ENCODE data around the gene BLCAP. TPM values are rescaled to one million over a fixed set of nuclear protein-coding genes. Genes with fewer than 3 reads are reported as not detected.
"Not testable (repeated sequence)": the region's sequence is repeated elsewhere in the genome, so short reads cannot be mapped to it uniquely, and the experiment has no call there.

The BLCAP gene
- total RNA-seq, 2 experiments from 2014 or later: 14.2 to 16.2 TPM

GRCh38 chr20:37500311-37500710 is 27.4 kb downstream of the BLCAP start:
- no peaks in the 10 kb centered on the region for H3K27me3 Mint-ChIP-seq (ENCODE audit: low read depth)
- no peaks in the 10 kb centered on the region for H3K9me3 Mint-ChIP-seq
- peaks cover 1% of the 10 kb centered on the region for H3K36me3 Mint-ChIP-seq (ENCODE audit: low read depth)
- H3K4me1 Mint-ChIP-seq (ENCODE audit: low read depth): no peaks in the 10 kb centered on the region
- intact Hi-C loops (cut with micrococcal nuclease): no loop called here
- no peak overlapping the region for H3K4me3 Mint-ChIP-seq
- DNase-seq: no peak
- CTCF ChIA-PET: no interaction called here
- no peak overlapping the region for H3K27ac Mint-ChIP-seq

DNA sequence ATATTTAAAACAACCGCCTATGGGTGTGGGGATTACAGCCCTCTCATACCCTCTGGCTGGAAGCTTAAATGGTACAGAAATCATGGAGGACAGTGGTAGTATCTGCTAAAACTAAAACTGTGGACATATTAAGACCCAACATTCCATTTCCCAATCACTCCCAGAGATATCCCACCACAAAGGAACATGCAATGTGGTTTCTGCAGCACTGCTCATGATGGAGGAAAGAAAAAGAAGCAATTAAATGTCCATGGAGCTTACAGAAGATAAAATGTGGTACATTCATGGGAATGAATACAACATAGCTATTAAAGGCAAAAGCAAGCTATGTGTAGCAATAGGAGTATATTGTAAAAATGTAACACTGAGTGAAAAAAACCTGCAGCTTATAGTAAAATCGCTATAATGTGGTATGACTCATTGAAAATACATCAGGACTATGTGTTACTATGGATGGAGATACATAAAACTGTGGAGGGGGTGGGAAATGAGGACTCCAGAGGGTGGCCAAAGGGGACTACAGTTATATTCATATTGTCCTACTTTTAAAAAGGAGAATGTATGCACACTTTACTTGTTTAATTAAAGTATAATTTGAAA is 29.5 kb downstream of the BLCAP start:
- Mint-ChIP-seq H3K9me3 (no peaks in the 10 kb centered on the region), H3K27me3 (ENCODE audit: low read depth) (no peaks in the 10 kb centered on the region), H3K4me1 (ENCODE audit: low read depth) (no peaks in the 10 kb centered on the region), H3K4me3 (no peak overlapping the region), H3K27ac (no peak overlapping the region), H3K36me3 (ENCODE audit: low read depth) (peaks cover 1% of the 10 kb centered on the region)
- intact Hi-C loops (cut with micrococcal nuclease): no loop called here
- CTCF ChIA-PET: interaction anchor here (0.5 kb wide), 1 partner anchor 481 kb away, joined by 3 read pairs; no protein-coding TSS in a partner anchor
- DNase-seq: no peak

- H3K36me3 Mint-ChIP-seq (ENCODE audit: low read depth): peaks cover 4% of the 10 kb centered on the region
- H3K4me1 Mint-ChIP-seq (ENCODE audit: low read depth): no peaks in the 10 kb centered on the region
- no peaks in the 10 kb centered on the region for H3K27me3 Mint-ChIP-seq (ENCODE audit: low read depth)
- intact Hi-C loops (cut with micrococcal nuclease): no loop called here
- no peak overlapping the region for H3K27ac Mint-ChIP-seq
- no peaks in the 10 kb centered on the region for H3K9me3 Mint-ChIP-seq
- CTCF ChIA-PET: interaction anchor here (0.6 to 1.1 kb wide), 2 partner anchors 40 to 804 kb away, joined by 3 to 5 read pairs; no protein-coding TSS in a partner anchor
- no peak overlapping the region for H3K4me3 Mint-ChIP-seq
- DNase-seq: no peak
Observed at GRCh38 chr20:37494796-37495195, 32.9 kb downstream of the BLCAP start.

DNA sequence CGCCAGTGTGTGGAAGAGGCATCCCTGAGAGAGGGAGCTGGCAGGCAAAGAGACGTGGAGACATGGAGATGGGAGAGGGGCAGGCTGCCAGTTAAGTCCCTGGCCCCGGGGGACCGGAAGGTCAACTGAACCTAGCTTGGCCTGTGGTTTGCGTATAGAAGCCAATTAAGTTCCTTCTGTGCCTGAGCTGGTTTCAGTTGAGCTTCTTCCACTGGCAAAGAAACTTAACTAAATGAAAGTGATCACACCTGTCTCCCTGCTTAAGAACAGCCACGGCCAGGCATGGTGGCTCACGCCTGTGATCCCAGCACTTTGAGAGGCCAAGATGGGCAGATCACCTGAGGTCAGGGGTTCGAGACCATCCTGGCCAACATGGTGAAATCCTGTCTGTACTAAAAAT is 33.4 kb downstream of the BLCAP start:
- CTCF ChIA-PET: interaction anchor here (1.1 kb wide), 1 partner anchor 40 kb away, joined by 5 read pairs; no protein-coding TSS in a partner anchor
- no peaks in the 10 kb centered on the region for H3K9me3 Mint-ChIP-seq
- DNase-seq: no peak
- H3K27ac Mint-ChIP-seq: no peak overlapping the region
- peaks cover 4% of the 10 kb centered on the region for H3K36me3 Mint-ChIP-seq (ENCODE audit: low read depth)
- no peaks in the 10 kb centered on the region for H3K4me1 Mint-ChIP-seq (ENCODE audit: low read depth)
- intact Hi-C loops (cut with micrococcal nuclease): no loop called here
- H3K4me3 Mint-ChIP-seq: no peak overlapping the region
- no peaks in the 10 kb centered on the region for H3K27me3 Mint-ChIP-seq (ENCODE audit: low read depth)

- CTCF ChIA-PET: no interaction called here
Observed at GRCh38 chr20:37492945-37493344, 34.7 kb downstream of the BLCAP start.

DNA sequence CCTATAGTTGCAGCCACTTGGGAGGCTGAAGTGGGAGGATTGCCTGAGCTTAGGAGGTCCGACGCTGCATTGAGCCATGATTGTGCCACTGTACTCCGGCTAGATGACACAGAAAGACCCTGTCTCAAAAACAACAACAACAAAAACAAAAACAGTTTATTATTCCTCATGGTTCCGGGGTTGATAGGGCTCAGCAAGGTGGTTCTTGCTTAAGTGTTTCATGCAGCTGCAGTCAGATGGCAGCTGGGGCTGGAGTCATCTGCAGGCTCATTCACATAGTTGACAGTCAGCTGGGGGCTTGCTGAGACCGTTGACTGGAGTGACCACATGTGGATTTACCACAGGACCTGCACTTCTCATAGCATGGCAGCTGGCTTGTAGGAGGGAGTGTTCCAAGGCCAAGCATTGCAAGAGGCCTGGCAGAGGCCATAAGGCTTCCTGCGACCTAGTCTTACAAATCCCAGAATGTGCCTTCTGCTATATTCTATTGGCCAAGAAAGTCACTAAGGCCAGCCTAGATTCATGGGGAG is 35.5 kb downstream of the BLCAP start:
- DNase-seq: no peak
- CTCF ChIA-PET: interaction anchor here (0.6 kb wide), 1 partner anchor 518 kb away, joined by 3 read pairs; no protein-coding TSS in a partner anchor
- H3K27me3 Mint-ChIP-seq (ENCODE audit: low read depth): peaks cover 2% of the 10 kb centered on the region
- H3K4me1 Mint-ChIP-seq (ENCODE audit: low read depth): no peaks in the 10 kb centered on the region
- intact Hi-C loops (cut with micrococcal nuclease): no loop called here
- no peak overlapping the region for H3K27ac Mint-ChIP-seq
- no peaks in the 10 kb centered on the region for H3K9me3 Mint-ChIP-seq
- H3K36me3 Mint-ChIP-seq (ENCODE audit: low read depth): peaks cover 3% of the 10 kb centered on the region
- no peak overlapping the region for H3K4me3 Mint-ChIP-seq

More at GRCh38 chr20:37492945-37493344, 34.7 kb downstream of the BLCAP start:
- no peaks in the 10 kb centered on the region for H3K4me1 Mint-ChIP-seq (ENCODE audit: low read depth)
- H3K27me3 Mint-ChIP-seq (ENCODE audit: low read depth): no peaks in the 10 kb centered on the region
- peaks cover 3% of the 10 kb centered on the region for H3K36me3 Mint-ChIP-seq (ENCODE audit: low read depth)
- intact Hi-C loops (cut with micrococcal nuclease): no loop called here
- DNase-seq: no peak
- no peak overlapping the region for H3K4me3 Mint-ChIP-seq
- no peak overlapping the region for H3K27ac Mint-ChIP-seq
- no peaks in the 10 kb centered on the region for H3K9me3 Mint-ChIP-seq

- no peak for DNase-seq
- Mint-ChIP-seq H3K27me3 (ENCODE audit: low read depth) (peaks cover 2% of the 10 kb centered on the region), H3K4me3 (no peak overlapping the region), H3K9me3 (no peaks in the 10 kb centered on the region), H3K27ac (no peak overlapping the region), H3K36me3 (ENCODE audit: low read depth) (peaks cover 3% of the 10 kb centered on the region), H3K4me1 (ENCODE audit: low read depth) (no peaks in the 10 kb centered on the region)
- intact Hi-C loops (cut with micrococcal nuclease): no loop called here
- CTCF ChIA-PET: interaction anchor here (0.9 kb wide), 1 partner anchor 242 kb away, joined by 3 read pairs; no protein-coding TSS in a partner anchor
Observed at GRCh38 chr20:37490663-37491350, 36.9 kb downstream of the BLCAP start.

- CTCF ChIA-PET; intact Hi-C loops (cut with micrococcal nuclease); H3K4me3 Mint-ChIP-seq; H3K27ac Mint-ChIP-seq; H3K36me3 Mint-ChIP-seq (ENCODE audit: low read depth); DNase-seq; H3K4me1 Mint-ChIP-seq (ENCODE audit: low read depth); H3K9me3 Mint-ChIP-seq: not testable (repeated sequence)
- peaks cover 10% of the 10 kb centered on the region for H3K27me3 Mint-ChIP-seq (ENCODE audit: low read depth)
Observed at GRCh38 chr20:37486209-37486608, 41.5 kb downstream of the BLCAP start.

DNA sequence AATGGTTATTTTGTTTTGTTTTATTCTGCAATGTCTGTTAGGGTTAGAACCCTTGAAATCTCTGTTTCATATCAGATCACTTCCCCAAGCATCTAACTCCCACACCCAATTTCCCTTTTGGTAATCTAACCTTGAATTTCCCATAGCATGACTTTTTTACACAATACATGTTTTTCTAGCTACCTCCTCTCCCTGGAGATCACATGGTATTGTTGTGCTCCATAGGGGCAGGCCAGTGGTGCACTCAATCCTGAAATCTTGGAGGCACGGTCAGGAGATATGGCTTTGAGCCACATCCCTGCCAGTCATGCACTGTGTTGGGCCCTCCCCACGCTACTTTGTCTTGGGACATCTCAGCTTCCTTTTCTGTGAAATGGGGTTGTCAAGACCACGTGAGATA is 43.3 kb downstream of the BLCAP start:
- Mint-ChIP-seq H3K27me3 (ENCODE audit: low read depth) (peaks cover 10% of the 10 kb centered on the region), H3K4me1 (ENCODE audit: low read depth) (no peaks in the 10 kb centered on the region), H3K4me3 (no peak overlapping the region), H3K9me3 (no peaks in the 10 kb centered on the region), H3K36me3 (ENCODE audit: low read depth) (peaks cover 1% of the 10 kb centered on the region), H3K27ac (no peak overlapping the region)
- intact Hi-C loops (cut with micrococcal nuclease): no loop called here
- CTCF ChIA-PET: no interaction called here
- DNase-seq: no peak

DNA sequence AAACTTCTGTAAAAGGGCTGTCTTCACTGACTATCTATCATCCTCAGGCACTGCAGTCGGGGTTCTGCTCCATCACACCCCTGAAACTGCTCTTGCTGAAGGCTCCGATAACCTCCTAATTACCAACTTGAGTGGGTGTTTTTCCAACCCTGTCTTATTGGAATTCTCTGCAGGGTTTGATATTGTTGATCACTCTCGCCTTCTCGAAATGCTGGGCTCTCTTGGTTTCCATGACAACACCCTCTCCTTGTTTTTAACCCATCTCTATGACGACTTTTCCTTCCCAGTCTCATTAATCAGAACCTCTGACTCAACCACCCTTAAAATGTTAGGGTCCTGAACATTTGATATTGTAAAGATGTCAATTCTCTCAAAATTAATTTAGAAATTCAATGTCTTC is 46.1 kb downstream of the BLCAP start:
- peaks cover 12% of the 10 kb centered on the region for H3K27me3 Mint-ChIP-seq (ENCODE audit: low read depth)

DNA sequence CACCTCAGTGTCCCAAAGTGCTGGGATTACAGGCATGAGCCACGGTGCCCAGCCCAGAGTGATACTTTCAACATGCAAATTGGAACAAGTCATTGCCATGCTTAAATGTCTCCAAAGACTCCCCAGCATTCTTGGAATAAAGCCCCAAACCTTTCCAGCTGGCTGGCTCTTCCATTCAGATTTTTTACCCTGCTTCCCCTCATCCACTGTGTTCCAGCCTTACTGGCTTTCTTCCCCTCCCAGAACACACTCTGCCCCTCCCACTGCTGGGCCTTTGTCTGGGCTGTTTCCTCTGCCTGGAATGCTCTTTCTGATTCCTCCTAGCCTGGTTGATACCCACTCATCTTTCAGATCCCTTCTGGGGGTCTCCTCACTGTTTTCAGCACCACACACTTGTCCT is 46.8 kb downstream of the BLCAP start:
- no peak for DNase-seq
- Mint-ChIP-seq H3K27me3 (ENCODE audit: low read depth) (peaks cover 12% of the 10 kb centered on the region), H3K4me1 (ENCODE audit: low read depth) (no peaks in the 10 kb centered on the region), H3K4me3 (no peak overlapping the region), H3K27ac (no peak overlapping the region), H3K36me3 (ENCODE audit: low read depth) (peaks cover 1% of the 10 kb centered on the region), H3K9me3 (no peaks in the 10 kb centered on the region)
- intact Hi-C loops (cut with micrococcal nuclease): no loop called here
- CTCF ChIA-PET: interaction anchor here (0.5 kb wide), 1 partner anchor 213 kb away, joined by 3 read pairs; no protein-coding TSS in a partner anchor

More for the DNA sequence above, 46.1 kb downstream of the BLCAP start:
- peaks cover 1% of the 10 kb centered on the region for H3K36me3 Mint-ChIP-seq (ENCODE audit: low read depth)
- no peak overlapping the region for H3K27ac Mint-ChIP-seq
- CTCF ChIA-PET: no interaction called here
- H3K9me3 Mint-ChIP-seq: no peaks in the 10 kb centered on the region
- H3K4me1 Mint-ChIP-seq (ENCODE audit: low read depth): no peaks in the 10 kb centered on the region
- intact Hi-C loops (cut with micrococcal nuclease): no loop called here
- DNase-seq: no peak
- no peak overlapping the region for H3K4me3 Mint-ChIP-seq

DNA sequence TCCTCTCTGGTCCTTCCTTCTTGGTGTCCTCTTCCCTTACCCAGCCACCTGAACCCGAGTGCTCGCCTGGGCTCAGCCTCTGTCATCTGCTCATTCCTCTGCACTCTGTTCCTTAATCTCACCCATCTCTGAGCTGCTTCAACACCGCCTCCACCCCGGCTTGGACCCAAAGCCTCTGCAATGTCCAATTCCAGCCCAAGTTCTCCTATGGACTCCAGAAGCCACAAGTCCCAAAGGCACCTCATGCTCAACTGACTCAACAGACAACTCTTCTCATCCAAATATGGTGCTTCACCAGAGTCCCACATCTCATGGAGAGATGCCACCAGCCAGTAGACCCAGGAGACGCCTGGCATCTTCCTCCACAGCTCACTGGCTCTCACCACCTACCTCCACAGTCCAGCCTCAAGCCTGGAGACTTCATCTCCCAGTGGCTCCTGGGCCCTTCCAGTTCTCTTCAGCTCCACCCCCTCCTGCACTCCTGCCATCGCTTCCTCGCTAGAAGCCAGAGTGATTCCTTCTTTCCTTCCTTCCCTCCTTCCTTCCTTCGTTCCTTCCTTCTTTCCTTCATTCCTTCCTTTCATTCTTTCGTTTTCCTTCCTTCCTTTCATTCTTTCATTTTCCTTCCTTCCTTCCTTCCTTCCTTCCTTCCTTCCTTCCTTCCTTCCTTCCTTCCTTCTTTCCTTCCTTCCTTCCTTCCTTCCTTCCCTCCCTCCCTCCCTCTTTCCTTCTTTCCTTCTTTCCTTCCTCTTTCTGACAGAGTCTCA is 47.6 kb downstream of the BLCAP start:
- Mint-ChIP-seq H3K27me3 (ENCODE audit: low read depth) (peaks cover 17% of the 10 kb centered on the region), H3K36me3 (ENCODE audit: low read depth) (peaks cover 1% of the 10 kb centered on the region), H3K27ac (no peak overlapping the region), H3K4me1 (ENCODE audit: low read depth) (no peaks in the 10 kb centered on the region), H3K4me3 (no peak overlapping the region), H3K9me3 (peaks cover 3% of the 10 kb centered on the region)
- DNase-seq: no peak
- intact Hi-C loops (cut with micrococcal nuclease): no loop called here
- CTCF ChIA-PET: no interaction called here
